ENCODE measurements around the gene VWC2L.

- no peak for TF ChIP-seq CTCF (conservative IDR thresholded peaks at IDR 0.05; ENCODE audit: low read depth in 2 of 2)
- no peak for TF ChIP-seq JUNB (IDR thresholded peaks at IDR 0.05; ENCODE audit: unreplicated experiment)
- TF ChIP-seq CREB1 (CRISPR knock-in tag; IDR thresholded peaks at IDR 0.05; ENCODE audit: low read depth): no peak
- TF ChIP-seq REST (IDR thresholded peaks at IDR 0.05; ENCODE audit: unreplicated experiment): no peak
- no peak for TF ChIP-seq EZH2 (IDR thresholded peaks at IDR 0.05; ENCODE audit: low read depth, unreplicated experiment)
- TF ChIP-seq EZH2phosphoT487 (IDR thresholded peaks at IDR 0.05; ENCODE audit: unreplicated experiment): no peak
- no peak for TF ChIP-seq POLR2AphosphoS5 (IDR thresholded peaks at IDR 0.05; ENCODE audit: low read depth)
- TF ChIP-seq, protein P1, sequence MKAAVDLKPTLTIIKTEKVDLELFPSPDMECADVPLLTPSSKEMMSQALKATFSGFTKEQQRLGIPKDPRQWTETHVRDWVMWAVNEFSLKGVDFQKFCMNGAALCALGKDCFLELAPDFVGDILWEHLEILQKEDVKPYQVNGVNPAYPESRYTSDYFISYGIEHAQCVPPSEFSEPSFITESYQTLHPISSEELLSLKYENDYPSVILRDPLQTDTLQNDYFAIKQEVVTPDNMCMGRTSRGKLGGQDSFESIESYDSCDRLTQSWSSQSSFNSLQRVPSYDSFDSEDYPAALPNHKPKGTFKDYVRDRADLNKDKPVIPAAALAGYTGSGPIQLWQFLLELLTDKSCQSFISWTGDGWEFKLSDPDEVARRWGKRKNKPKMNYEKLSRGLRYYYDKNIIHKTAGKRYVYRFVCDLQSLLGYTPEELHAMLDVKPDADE (IDR thresholded peaks at IDR 0.05): no peak
- no peak for TF ChIP-seq ZNF114 (CRISPR knock-in tag; IDR thresholded peaks at IDR 0.05)
- TF ChIP-seq STAT1 (IDR thresholded peaks at IDR 0.05; ENCODE audit: unreplicated experiment): no peak
- no peak for TF ChIP-seq ZNF331 (CRISPR knock-in tag; IDR thresholded peaks at IDR 0.05; ENCODE audit: low read depth)
These were observed 127.1 kb downstream of the VWC2L start for GRCh38 chr2:214537929-214538328.

Measured in GM23338 (cell line).